T1000 (cell line): ENCODE measurements around the gene FRMPD2.
"Not testable (repeated sequence)": the region's sequence is repeated elsewhere in the genome, so short reads cannot be mapped to it uniquely, and the experiment has no call there.

Source experiments
- DNase-seq: peaks from one replicate; lab custom pipeline; 2025; ENCODE audit warnings: mixed read lengths; lab: John Stamatoyannopoulos, UW

Gene FRMPD2

GRCh38 chr10:48287417-48288391 is 13.2 kb upstream of the FRMPD2 start:
- no peak for DNase-seq

- no peak for DNase-seq
These were observed 11.9 kb upstream of the FRMPD2 start for GRCh38 chr10:48286356-48286755.

GRCh38 chr10:48285710-48286109 is 11.2 kb upstream of the FRMPD2 start:
- no peak for DNase-seq

GRCh38 chr10:48284811-48285210 is 10.3 kb upstream of the FRMPD2 start:
- DNase-seq = no peak

GRCh38 chr10:48284002-48284546 is 9.6 kb upstream of the FRMPD2 start:
- no peak for DNase-seq

- no peak for DNase-seq
These were observed 8.3 kb upstream of the FRMPD2 start for GRCh38 chr10:48282829-48283228.

GRCh38 chr10:48281697-48282096 is 7.2 kb upstream of the FRMPD2 start:
- DNase-seq = not testable (repeated sequence)

- no peak for DNase-seq
These were observed 4.7 kb upstream of the FRMPD2 start for GRCh38 chr10:48279081-48279751.

GRCh38 chr10:48277093-48277492 is 2.6 kb upstream of the FRMPD2 start:
- no peak for DNase-seq

- DNase-seq = no peak
These were observed 755 bp downstream of the FRMPD2 start for GRCh38 chr10:48273741-48274140.

GRCh38 chr10:48272682-48273081 is 1.8 kb downstream of the FRMPD2 start:
- no peak for DNase-seq

- DNase-seq = no peak
These were observed 3.3 kb downstream of the FRMPD2 start for GRCh38 chr10:48271047-48271730.

- DNase-seq = no peak
These were observed 8.0 kb downstream of the FRMPD2 start for GRCh38 chr10:48266528-48266927.

- no peak for DNase-seq
These were observed 16.4 kb downstream of the FRMPD2 start for GRCh38 chr10:48258105-48258504.

- no peak for DNase-seq
These were observed 17.0 kb downstream of the FRMPD2 start for GRCh38 chr10:48257407-48257961.

- no peak for DNase-seq
These were observed 18.8 kb downstream of the FRMPD2 start for GRCh38 chr10:48255722-48256121.

- no peak for DNase-seq
These were observed 19.6 kb downstream of the FRMPD2 start for GRCh38 chr10:48254750-48255512.

GRCh38 chr10:48253970-48254657 is 20.4 kb downstream of the FRMPD2 start:
- DNase-seq = no peak

GRCh38 chr10:48252354-48252650 is 22.2 kb downstream of the FRMPD2 start:
- no peak for DNase-seq

- no peak for DNase-seq
These were observed 22.8 kb downstream of the FRMPD2 start for GRCh38 chr10:48251525-48252353.
